ENCODE results near the gene GPHN. TPM values are rescaled to one million over a fixed set of nuclear protein-coding genes. Genes with fewer than 3 reads are reported as not detected.
"Not testable (repeated sequence)": the region's sequence is repeated elsewhere in the genome, so short reads cannot be mapped to it uniquely, and the experiment has no call there.

GPHN gene
- total RNA-seq, 1 experiment from 2014 or later, result 34.9 TPM

- no peaks in the 10 kb centered on the region for H3K27me3 Mint-ChIP-seq (ENCODE audit: unreplicated experiment)
- peaks cover 8% of the 10 kb centered on the region for H3K9me3 Mint-ChIP-seq (ENCODE audit: low read depth, unreplicated experiment)
- H3K4me1 Mint-ChIP-seq (ENCODE audit: low read depth, unreplicated experiment), result no peaks in the 10 kb centered on the region
- BruUV-seq (replicated peaks), result no TSS peak
- no peak overlapping the region for H3K27ac Mint-ChIP-seq (ENCODE audit: unreplicated experiment)
- no peak for DNase-seq
- TF ChIP-seq, protein P1, sequence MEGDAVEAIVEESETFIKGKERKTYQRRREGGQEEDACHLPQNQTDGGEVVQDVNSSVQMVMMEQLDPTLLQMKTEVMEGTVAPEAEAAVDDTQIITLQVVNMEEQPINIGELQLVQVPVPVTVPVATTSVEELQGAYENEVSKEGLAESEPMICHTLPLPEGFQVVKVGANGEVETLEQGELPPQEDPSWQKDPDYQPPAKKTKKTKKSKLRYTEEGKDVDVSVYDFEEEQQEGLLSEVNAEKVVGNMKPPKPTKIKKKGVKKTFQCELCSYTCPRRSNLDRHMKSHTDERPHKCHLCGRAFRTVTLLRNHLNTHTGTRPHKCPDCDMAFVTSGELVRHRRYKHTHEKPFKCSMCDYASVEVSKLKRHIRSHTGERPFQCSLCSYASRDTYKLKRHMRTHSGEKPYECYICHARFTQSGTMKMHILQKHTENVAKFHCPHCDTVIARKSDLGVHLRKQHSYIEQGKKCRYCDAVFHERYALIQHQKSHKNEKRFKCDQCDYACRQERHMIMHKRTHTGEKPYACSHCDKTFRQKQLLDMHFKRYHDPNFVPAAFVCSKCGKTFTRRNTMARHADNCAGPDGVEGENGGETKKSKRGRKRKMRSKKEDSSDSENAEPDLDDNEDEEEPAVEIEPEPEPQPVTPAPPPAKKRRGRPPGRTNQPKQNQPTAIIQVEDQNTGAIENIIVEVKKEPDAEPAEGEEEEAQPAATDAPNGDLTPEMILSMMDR (IDR thresholded peaks at IDR 0.05; ENCODE audit: unreplicated experiment), result no peak
- CTCF ChIA-PET, result no interaction called here
- no peak overlapping the region for H3K4me3 Mint-ChIP-seq (ENCODE audit: low read depth, unreplicated experiment)
- H3K36me3 Mint-ChIP-seq (ENCODE audit: insufficient read depth, unreplicated experiment), result no peaks in the 10 kb centered on the region
- intact Hi-C loops (cut with micrococcal nuclease; ENCODE audit: unreplicated experiment), result no loop called here
These were observed 548.7 kb downstream of the GPHN start for GRCh38 chr14:67056684-67057083.

GRCh38 chr14:67059596-67059995 lies 551.6 kb downstream of the GPHN start:
- no peak for DNase-seq
- TF ChIP-seq, protein P1 (IDR thresholded peaks at IDR 0.05; ENCODE audit: unreplicated experiment), result no peak
- no peaks in the 10 kb centered on the region for H3K36me3 Mint-ChIP-seq (ENCODE audit: insufficient read depth, unreplicated experiment)
- H3K4me1 Mint-ChIP-seq (ENCODE audit: low read depth, unreplicated experiment), result no peaks in the 10 kb centered on the region
- no peaks in the 10 kb centered on the region for H3K9me3 Mint-ChIP-seq (ENCODE audit: low read depth, unreplicated experiment)
- intact Hi-C loops (cut with micrococcal nuclease; ENCODE audit: unreplicated experiment), result no loop called here
- no peaks in the 10 kb centered on the region for H3K27me3 Mint-ChIP-seq (ENCODE audit: unreplicated experiment)
- BruUV-seq (replicated peaks), result no TSS peak
- no peak overlapping the region for H3K4me3 Mint-ChIP-seq (ENCODE audit: low read depth, unreplicated experiment)
- CTCF ChIA-PET, result no interaction called here
- no peak overlapping the region for H3K27ac Mint-ChIP-seq (ENCODE audit: unreplicated experiment)

GRCh38 chr14:67060546-67060945 lies 552.6 kb downstream of the GPHN start:
- Mint-ChIP-seq H3K9me3 (ENCODE audit: low read depth, unreplicated experiment) (peaks cover 3% of the 10 kb centered on the region), H3K36me3 (ENCODE audit: insufficient read depth, unreplicated experiment) (no peaks in the 10 kb centered on the region), H3K27me3 (ENCODE audit: unreplicated experiment) (no peaks in the 10 kb centered on the region), H3K27ac (ENCODE audit: unreplicated experiment) (no peak overlapping the region), H3K4me1 (ENCODE audit: low read depth, unreplicated experiment) (no peaks in the 10 kb centered on the region), H3K4me3 (ENCODE audit: low read depth, unreplicated experiment) (no peak overlapping the region)
- DNase-seq, result no peak
- CTCF ChIA-PET, result no interaction called here
- intact Hi-C loops (cut with micrococcal nuclease; ENCODE audit: unreplicated experiment), result no loop called here
- BruUV-seq (replicated peaks), result no TSS peak
- TF ChIP-seq, protein P1 (IDR thresholded peaks at IDR 0.05; ENCODE audit: unreplicated experiment), result no peak

- intact Hi-C loops (cut with micrococcal nuclease; ENCODE audit: unreplicated experiment); H3K4me1 Mint-ChIP-seq (ENCODE audit: low read depth, unreplicated experiment); H3K27ac Mint-ChIP-seq (ENCODE audit: unreplicated experiment); H3K4me3 Mint-ChIP-seq (ENCODE audit: low read depth, unreplicated experiment); H3K9me3 Mint-ChIP-seq (ENCODE audit: low read depth, unreplicated experiment); DNase-seq; CTCF ChIA-PET; H3K36me3 Mint-ChIP-seq (ENCODE audit: insufficient read depth, unreplicated experiment); H3K27me3 Mint-ChIP-seq (ENCODE audit: unreplicated experiment); BruUV-seq (replicated peaks): not testable (repeated sequence)
These were observed 559.3 kb downstream of the GPHN start for GRCh38 chr14:67067070-67067814.

DNA sequence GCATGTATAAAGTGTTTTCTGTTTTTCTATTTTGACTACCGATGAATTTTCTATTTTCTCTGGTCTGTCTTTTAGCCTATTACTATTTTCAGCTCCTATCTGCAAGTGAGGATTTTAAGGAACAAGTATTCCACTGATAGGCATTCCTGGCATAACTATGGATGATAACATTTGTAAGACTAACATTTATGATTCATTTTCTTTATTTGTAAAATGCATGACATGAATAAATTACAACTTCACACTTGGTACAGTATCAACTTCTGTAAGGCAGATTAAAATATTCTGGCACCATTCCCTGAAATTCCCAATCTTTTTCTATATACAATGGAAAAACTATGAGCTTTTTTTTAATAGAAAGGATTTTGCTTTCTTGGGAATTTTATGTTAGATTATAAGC lies 560.3 kb downstream of the GPHN start:
- no peak overlapping the region for H3K27ac Mint-ChIP-seq (ENCODE audit: unreplicated experiment)
- BruUV-seq (replicated peaks), result no TSS peak
- no peaks in the 10 kb centered on the region for H3K36me3 Mint-ChIP-seq (ENCODE audit: insufficient read depth, unreplicated experiment)
- intact Hi-C loops (cut with micrococcal nuclease; ENCODE audit: unreplicated experiment), result no loop called here
- H3K9me3 Mint-ChIP-seq (ENCODE audit: low read depth, unreplicated experiment), result peaks cover 3% of the 10 kb centered on the region
- H3K4me1 Mint-ChIP-seq (ENCODE audit: low read depth, unreplicated experiment), result no peaks in the 10 kb centered on the region
- CTCF ChIA-PET, result no interaction called here
- DNase-seq, result no peak
- TF ChIP-seq, protein P1 (IDR thresholded peaks at IDR 0.05; ENCODE audit: unreplicated experiment), result no peak
- no peaks in the 10 kb centered on the region for H3K27me3 Mint-ChIP-seq (ENCODE audit: unreplicated experiment)
- H3K4me3 Mint-ChIP-seq (ENCODE audit: low read depth, unreplicated experiment), result no peak overlapping the region

Measured in Calu3 (cell line).